Thyroid gland (tissue), 4 donors: ENCODE data around the gene MINDY4. TPM values are rescaled to one million over a fixed set of nuclear protein-coding genes. Genes with fewer than 3 reads are reported as not detected.

Source experiments
- DNase-seq, 2 donors: peaks; one replicate each; pipeline ENCODE4 v3.0.0-alpha.2; 2019
- H3K27ac ChIP-seq, 3 donors: fragments of 200-600 bp; sonication (generic); 1 replicate in 2 of 3; 2 replicates in 1 of 3; pipeline ENCODE4 v1.5.1; 2016 to 2019; ENCODE audit warnings: mild to moderate bottlenecking in 1 of 3, moderate library complexity in 1 of 3
- H3K27me3 ChIP-seq: fragments of 200-600 bp; sonication (generic); one replicate; pipeline ENCODE4 v1.5.1; 2019
- H3K36me3 ChIP-seq, 2 donors: fragments of 200-600 bp; sonication (generic); one replicate each; pipeline ENCODE4 v1.5.1; 2016 to 2019
- H3K4me1 ChIP-seq, 2 donors: fragments of 200-600 bp; sonication (generic); one replicate each; pipeline ENCODE4 v1.5.1; 2017 to 2019
- H3K4me3 ChIP-seq, 3 donors: fragments of 200-600 bp; sonication (generic); replicated peaks in 1 of 3; 1 replicate in 2 of 3; 2 replicates in 1 of 3; pipeline ENCODE4 v1.5.1; 2016; ENCODE audit warnings: mild to moderate bottlenecking in 1 of 3
- H3K9me3 ChIP-seq: fragments of 200-600 bp; sonication (generic); one replicate; pipeline ENCODE4 v1.5.1; 2017
- CTCF ChIP-seq, 6 experiments: fragments of 200-600 bp in 3 of 6; fragments of 450-650 bp in 3 of 6; sonication (generic) in 3 of 6; IDR thresholded peaks; one replicate each; pipeline ENCODE4 v1.5.1; 2016 to 2019; ENCODE audit warnings: antibody characterized with exemption in 6 of 6, mild to moderate bottlenecking in 2 of 6, inconsistent platforms in 1 of 6, moderate library complexity in 1 of 6
- POLR2A ChIP-seq, 2 donors: fragments of 450-650 bp; IDR thresholded peaks; one replicate each; pipeline ENCODE4 v1.6.1; 2017; ENCODE audit warnings: antibody characterized with exemption in 2 of 2, mild to moderate bottlenecking in 2 of 2, moderate library complexity in 1 of 2
- WGBS, 2 donors: methylation state at CpG; one replicate each; pipeline ENCODE4 v1.1.5; 2017; 5-methylcytosine and 5-hydroxymethylcytosine counted together
- intact Hi-C: fragments of 100-400 bp; cut with DNase I; formaldehyde crosslinking; loops from one replicate; pipeline ENCODE4 v1.15.1; 2023
- total RNA-seq, 4 donors: library from RNA; depleted of rRNA; stranded (reverse); fragments of >200 nt; gene quantifications; one replicate each; pipeline ENCODE4 v1.2.3, GENCODE V29; 2016

Gene MINDY4
- total RNA-seq, 4 donors from 2014 or later = 17.9 to 33.2 (median 29.7) TPM

GRCh38 chr7:30899630-30900029 is 128.4 kb downstream of the MINDY4 start:
- Histone ChIP-seq H3K9me3 (no peaks in the 10 kb centered on the region), H3K36me3 (no peaks in the 10 kb centered on the region), H3K27me3 (no peaks in the 10 kb centered on the region), H3K4me3 (no peak overlapping the region), H3K4me1 (peaks cover 7 to 23% of the 10 kb centered on the region in 2 donors), H3K27ac (peak overlapping the region in 1 of 3 donors; percentile 27)
- intact Hi-C loops = no loop called here
- DNase-seq = no peak
- 65 to 76% methylated on average over 6 of the region's 6 CpGs for WGBS, 2 donors
- TF ChIP-seq POLR2A (IDR thresholded peaks at IDR 0.05) = no peak

- intact Hi-C loops = no loop called here
- no peak for DNase-seq
- Histone ChIP-seq H3K9me3 (no peaks in the 10 kb centered on the region), H3K27ac (peak overlapping the region in 2 of 3 donors; percentile 27 to 44), H3K4me1 (peaks cover 7 to 18% of the 10 kb centered on the region in 2 donors), H3K36me3 (no peaks in the 10 kb centered on the region), H3K4me3 (no peak overlapping the region), H3K27me3 (no peaks in the 10 kb centered on the region)
- no peak for TF ChIP-seq CTCF (IDR thresholded peaks at IDR 0.05)
- no peak for TF ChIP-seq POLR2A (IDR thresholded peaks at IDR 0.05)
- WGBS, 2 donors = 59 to 72% methylated on average over 9 of the region's 9 CpGs
These were observed 128.8 kb downstream of the MINDY4 start for GRCh38 chr7:30900053-30900452.

GRCh38 chr7:30900803-30901362 is 129.7 kb downstream of the MINDY4 start:
- Histone ChIP-seq H3K27ac (peak overlapping the region in 2 of 3 donors; percentile 27 to 44), H3K9me3 (no peaks in the 10 kb centered on the region), H3K4me3 (no peak overlapping the region), H3K27me3 (no peaks in the 10 kb centered on the region), H3K4me1 (peaks cover 13 to 24% of the 10 kb centered on the region in 2 donors), H3K36me3 (no peaks in the 10 kb centered on the region)
- no peak for TF ChIP-seq POLR2A (IDR thresholded peaks at IDR 0.05)
- TF ChIP-seq CTCF (IDR thresholded peaks at IDR 0.05) = no peak
- intact Hi-C loops = no loop called here
- DNase-seq = no peak
- 78 to 84% methylated on average over 8 to 10 of the region's 11 CpGs for WGBS, 2 donors

GRCh38 chr7:30901856-30902255 is 130.6 kb downstream of the MINDY4 start:
- H3K27me3 ChIP-seq = no peaks in the 10 kb centered on the region
- peaks cover 15 to 24% of the 10 kb centered on the region in 2 donors for H3K4me1 ChIP-seq
- no peak overlapping the region for H3K4me3 ChIP-seq
- H3K27ac ChIP-seq = no peak overlapping the region
- no peaks in the 10 kb centered on the region for H3K36me3 ChIP-seq
- TF ChIP-seq CTCF (IDR thresholded peaks at IDR 0.05) = no peak
- no peak for TF ChIP-seq POLR2A (IDR thresholded peaks at IDR 0.05)
- 82 to 92% methylated on average over 2 of the region's 2 CpGs for WGBS, 2 donors
- no peak for DNase-seq
- H3K9me3 ChIP-seq = no peaks in the 10 kb centered on the region
- intact Hi-C loops = no loop called here

- H3K4me3 ChIP-seq = no peak overlapping the region
- no peaks in the 10 kb centered on the region for H3K36me3 ChIP-seq
- intact Hi-C loops = no loop called here
- H3K4me1 ChIP-seq = peaks cover 9 to 24% of the 10 kb centered on the region in 2 donors
- no peak for TF ChIP-seq CTCF (IDR thresholded peaks at IDR 0.05)
- no peak for TF ChIP-seq POLR2A (IDR thresholded peaks at IDR 0.05)
- H3K9me3 ChIP-seq = no peaks in the 10 kb centered on the region
- H3K27ac ChIP-seq = no peak overlapping the region
- no peaks in the 10 kb centered on the region for H3K27me3 ChIP-seq
- DNase-seq = no peak
- WGBS, 2 donors = 77 to 86% methylated on average over 3 to 8 of the region's 11 CpGs
These were observed 131.2 kb downstream of the MINDY4 start for GRCh38 chr7:30902466-30902865.
